ENCODE data around the gene GSTCD.
"Not testable (repeated sequence)": the region's sequence is repeated elsewhere in the genome, so short reads cannot be mapped to it uniquely, and the experiment has no call there.

GSTCD gene

GRCh38 chr4:105714071-105714521 is 5.5 kb downstream of the GSTCD start:
- TF ChIP-seq CTCF (IDR thresholded peaks at IDR 0.05; ENCODE audit: low read depth, low read length, missing control alignments): no peak
- no peak overlapping the region for H3K4me3 ChIP-seq (ENCODE audit: low read depth, low read length)
- in situ Hi-C loops (cut with HindIII; ENCODE audit: low sequenced_read_pairs): no loop called here
- no peak for DNase-seq (ENCODE audit: low read depth)

DNA sequence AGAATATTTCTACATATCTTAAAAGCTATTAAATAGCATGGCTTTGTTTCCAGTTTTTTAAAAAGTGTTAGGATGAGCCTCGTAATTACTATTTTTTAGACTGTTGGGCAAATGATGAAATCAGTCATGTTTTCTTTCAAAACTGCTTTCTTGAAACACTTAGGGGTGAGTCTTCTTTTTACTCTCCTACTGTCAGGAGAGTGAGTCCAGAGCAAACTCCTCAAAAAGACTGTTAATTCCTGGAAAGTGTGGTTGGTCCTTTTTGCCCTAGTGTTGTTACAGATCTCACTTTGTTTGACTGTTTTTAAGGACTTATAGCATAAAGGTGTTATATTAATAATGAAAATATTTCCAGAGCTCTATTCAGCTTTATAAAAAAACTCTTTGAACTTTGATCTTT is 6.3 kb downstream of the GSTCD start:
- no peak overlapping the region for H3K4me3 ChIP-seq (ENCODE audit: low read depth, low read length)
- no peak for DNase-seq (ENCODE audit: low read depth)
- in situ Hi-C loops (cut with HindIII; ENCODE audit: low sequenced_read_pairs): no loop called here
- TF ChIP-seq CTCF (IDR thresholded peaks at IDR 0.05; ENCODE audit: low read depth, low read length, missing control alignments): no peak

- in situ Hi-C loops (cut with HindIII; ENCODE audit: low sequenced_read_pairs): no loop called here
- TF ChIP-seq CTCF (IDR thresholded peaks at IDR 0.05; ENCODE audit: low read depth, low read length, missing control alignments): peak; percentile 6
- DNase-seq (ENCODE audit: low read depth): peak; percentile 13
- no peak overlapping the region for H3K4me3 ChIP-seq (ENCODE audit: low read depth, low read length)
These were observed 7.2 kb downstream of the GSTCD start for GRCh38 chr4:105715692-105716278.

- in situ Hi-C loops (cut with HindIII; ENCODE audit: low sequenced_read_pairs): no loop called here
- TF ChIP-seq CTCF (IDR thresholded peaks at IDR 0.05; ENCODE audit: low read depth, low read length, missing control alignments): no peak
These were observed 10.6 kb downstream of the GSTCD start for GRCh38 chr4:105719204-105719603.

DNA sequence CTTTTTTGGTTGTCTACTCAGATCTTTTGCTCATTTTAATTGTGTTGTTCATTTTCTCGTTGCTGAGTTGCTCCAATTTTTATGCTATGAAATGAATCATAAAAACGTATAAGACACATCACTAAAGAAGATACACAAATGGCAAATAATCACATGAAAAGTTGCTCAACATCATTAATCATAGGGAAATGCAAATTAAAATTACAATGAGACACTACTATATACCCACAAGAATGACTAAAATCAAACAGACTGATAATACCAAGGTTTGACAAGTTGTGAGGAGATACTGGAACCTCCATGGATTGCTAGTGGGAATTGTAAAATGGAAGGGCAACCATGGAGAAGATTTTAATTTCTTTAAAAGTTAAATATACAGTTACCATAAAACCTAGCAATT is 17.0 kb downstream of the GSTCD start:
- no peak for TF ChIP-seq CTCF (IDR thresholded peaks at IDR 0.05; ENCODE audit: low read depth, low read length, missing control alignments)
- no peak overlapping the region for H3K4me3 ChIP-seq (ENCODE audit: low read depth, low read length)
- in situ Hi-C loops (cut with HindIII; ENCODE audit: low sequenced_read_pairs): no loop called here
- DNase-seq (ENCODE audit: low read depth): no peak

More at GRCh38 chr4:105719204-105719603, 10.6 kb downstream of the GSTCD start:
- H3K4me3 ChIP-seq (ENCODE audit: low read depth, low read length): no peak overlapping the region
- DNase-seq (ENCODE audit: low read depth): no peak

GRCh38 chr4:105729895-105730294 is 21.3 kb downstream of the GSTCD start:
- in situ Hi-C loops (cut with HindIII; ENCODE audit: low sequenced_read_pairs); H3K4me3 ChIP-seq (ENCODE audit: low read depth, low read length); DNase-seq (ENCODE audit: low read depth): not testable (repeated sequence)

GRCh38 chr4:105735217-105735616 is 26.6 kb downstream of the GSTCD start:
- in situ Hi-C loops (cut with HindIII; ENCODE audit: low sequenced_read_pairs); H3K4me3 ChIP-seq (ENCODE audit: low read depth, low read length); DNase-seq (ENCODE audit: low read depth): not testable (repeated sequence)

- no peak for TF ChIP-seq CTCF (IDR thresholded peaks at IDR 0.05; ENCODE audit: low read depth, low read length, missing control alignments)
- H3K4me3 ChIP-seq (ENCODE audit: low read depth, low read length): no peak overlapping the region
- in situ Hi-C loops (cut with HindIII; ENCODE audit: low sequenced_read_pairs): no loop called here
- no peak for DNase-seq (ENCODE audit: low read depth)
These were observed 33.0 kb downstream of the GSTCD start for GRCh38 chr4:105741548-105741947.
